Tibial nerve (tissue), 4 donors: Measurements from ENCODE around the gene THRAP3.

Source experiments
- CTCF ChIP-seq, 5 experiments: fragments of 200-600 bp in 3 of 5; fragments of 450-650 bp in 2 of 5; sonication (generic) in 3 of 5; IDR thresholded peaks; one replicate each; pipeline ENCODE4 v1.5.1; 2016 to 2019; ENCODE audit warnings: antibody characterized with exemption in 5 of 5, mild to moderate bottlenecking in 3 of 5, moderate library complexity in 2 of 5
- EP300 ChIP-seq, 2 donors: sonication (generic); formaldehyde crosslinking; IDR thresholded peaks; one replicate each; pipeline ENCODE4 v1.6.1; 2017; ENCODE audit warnings: antibody characterized with exemption in 2 of 2, mild to moderate bottlenecking in 1 of 2
- POLR2A ChIP-seq, 2 donors: fragments of 450-650 bp; IDR thresholded peaks; one replicate each; pipeline ENCODE4 v1.6.1; 2017; ENCODE audit warnings: antibody characterized with exemption in 2 of 2, mild to moderate bottlenecking in 2 of 2, moderate library complexity in 2 of 2

- TF ChIP-seq CTCF (IDR thresholded peaks at IDR 0.05) (no peak), POLR2A (IDR thresholded peaks at IDR 0.05) (no peak), EP300 (IDR thresholded peaks at IDR 0.05) (no peak)
Measured at GRCh38 chr1:36349241-36349671, 125.0 kb downstream of the THRAP3 start.
